ENCODE results near the gene FZD7.

FZD7 gene

DNA sequence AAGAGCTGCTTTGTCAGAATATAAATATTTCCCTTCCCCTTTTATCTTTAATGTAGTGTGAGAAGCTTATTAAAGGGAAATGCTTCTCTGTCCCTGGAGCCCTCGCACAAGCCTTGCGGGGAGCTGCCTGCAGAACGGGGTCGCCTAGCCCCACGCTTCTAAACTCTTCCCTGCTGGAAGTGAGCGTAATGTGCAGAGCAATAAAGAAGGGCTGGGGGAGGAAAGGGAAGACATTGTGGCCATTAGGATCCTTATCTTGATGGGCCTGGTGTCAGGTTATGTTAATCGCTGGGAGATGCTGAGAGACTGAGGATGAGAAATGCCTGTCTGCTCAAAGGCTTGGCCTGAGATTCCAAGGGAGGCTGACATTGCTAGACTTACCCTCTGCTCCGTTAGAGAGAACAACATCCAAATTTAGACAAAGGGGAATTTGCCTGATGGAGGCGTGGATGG, 18.9 kb upstream of the FZD7 start:
- no peak for DNase-seq

DNA sequence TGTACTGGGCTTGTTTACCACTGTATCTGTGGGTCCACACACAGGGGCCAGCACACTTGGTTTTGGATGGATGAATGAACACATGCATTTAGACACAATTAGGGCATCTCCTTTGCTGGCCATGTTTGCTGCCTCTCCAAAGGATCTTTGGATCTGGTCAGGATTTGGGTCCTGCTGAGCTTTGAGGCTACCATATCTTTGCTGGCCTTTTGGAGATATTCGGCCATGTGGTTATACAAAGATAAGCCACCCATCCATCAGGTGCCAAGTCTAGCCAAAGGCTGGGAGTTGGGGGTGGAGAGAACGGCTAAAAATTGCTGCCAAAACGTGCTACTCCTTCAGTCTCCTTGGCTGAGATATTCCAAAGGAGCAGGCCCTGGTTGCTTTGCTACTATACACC, 18.2 kb upstream of the FZD7 start:
- no peak for DNase-seq

GRCh38 chr2:202016579-202017227, 17.0 kb upstream of the FZD7 start:
- no peak for DNase-seq

- no peak for DNase-seq
These were observed 15.7 kb upstream of the FZD7 start for GRCh38 chr2:202017940-202018339.

GRCh38 chr2:202018950-202019349, 14.7 kb upstream of the FZD7 start:
- DNase-seq: no peak

DNA sequence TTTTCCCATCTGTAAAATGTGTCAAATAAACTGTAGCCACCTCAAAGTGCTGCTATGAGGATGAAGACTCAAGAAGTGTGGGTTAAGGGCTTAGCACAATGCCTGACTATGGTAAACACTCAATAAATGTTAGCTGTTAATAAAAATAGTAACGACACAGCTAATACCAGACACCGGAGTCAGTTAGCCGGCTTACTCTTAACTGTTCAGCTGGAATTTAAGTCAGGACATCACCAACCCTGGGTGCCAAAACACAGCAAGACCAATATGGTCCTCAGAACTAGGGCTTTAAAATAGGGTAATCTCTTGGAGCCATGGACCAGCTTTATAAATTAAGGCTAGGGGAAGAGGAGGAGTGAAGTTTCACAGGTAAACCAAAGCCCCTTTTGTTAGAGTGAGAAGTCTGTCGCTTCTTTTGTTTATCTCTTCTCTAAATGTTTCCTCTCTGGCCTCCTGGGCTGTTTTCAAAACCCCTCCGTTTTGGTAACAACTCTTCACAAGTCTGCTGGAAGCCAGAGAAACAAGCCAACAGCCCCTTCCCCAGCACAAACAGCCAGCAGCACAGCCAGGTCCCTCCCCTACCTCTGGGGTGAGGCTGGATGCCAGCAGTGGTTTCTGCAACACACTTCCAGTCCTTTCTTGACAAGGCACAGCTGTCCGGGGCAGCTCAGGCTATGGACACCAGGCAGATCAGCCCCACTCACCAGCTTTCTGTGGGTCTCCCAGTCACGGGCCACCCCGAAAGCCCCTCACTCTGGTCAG, 13.8 kb upstream of the FZD7 start:
- DNase-seq: no peak

- no peak for DNase-seq
These were observed 10.9 kb upstream of the FZD7 start for GRCh38 chr2:202022755-202023154.

- no peak for DNase-seq
These were observed 10.3 kb upstream of the FZD7 start for GRCh38 chr2:202023198-202023903.

DNA sequence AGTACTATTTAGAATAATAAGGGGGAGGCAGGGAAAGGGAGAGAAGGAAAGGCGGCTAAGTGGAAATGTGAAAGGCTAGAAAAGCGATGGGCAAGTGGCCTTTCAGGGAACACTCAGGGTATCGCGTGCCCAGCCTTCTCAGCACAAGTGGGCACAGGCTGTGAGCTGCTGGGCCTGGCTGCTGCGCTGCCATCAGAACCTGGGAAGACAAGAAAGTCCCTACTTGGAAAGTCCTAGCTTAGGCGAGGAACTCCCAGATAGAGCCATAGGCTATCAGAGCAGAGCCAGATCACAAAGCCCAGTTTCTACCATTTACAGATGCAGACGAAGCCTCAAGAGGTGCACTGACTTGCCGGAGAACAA, 9.8 kb upstream of the FZD7 start:
- no peak for DNase-seq

DNA sequence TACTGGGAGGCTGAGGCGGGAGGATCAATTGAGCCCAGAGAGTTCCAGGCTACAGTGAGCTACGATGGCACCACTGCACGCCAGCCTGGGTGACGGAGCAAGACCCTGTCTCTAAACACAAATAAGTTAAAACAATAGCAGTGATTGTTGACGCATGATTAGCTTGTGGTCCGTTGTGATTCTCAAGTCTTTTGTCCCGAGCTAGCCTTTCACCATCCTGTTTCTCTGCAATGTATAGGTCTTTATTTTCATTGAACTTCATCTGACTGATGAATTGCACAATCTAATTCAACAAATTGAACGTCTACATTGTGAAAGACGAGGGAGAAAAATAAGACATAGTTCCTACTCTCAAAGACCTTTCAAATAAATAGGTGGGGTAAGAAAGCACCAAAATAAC, 8.8 kb upstream of the FZD7 start:
- DNase-seq: no peak

DNA sequence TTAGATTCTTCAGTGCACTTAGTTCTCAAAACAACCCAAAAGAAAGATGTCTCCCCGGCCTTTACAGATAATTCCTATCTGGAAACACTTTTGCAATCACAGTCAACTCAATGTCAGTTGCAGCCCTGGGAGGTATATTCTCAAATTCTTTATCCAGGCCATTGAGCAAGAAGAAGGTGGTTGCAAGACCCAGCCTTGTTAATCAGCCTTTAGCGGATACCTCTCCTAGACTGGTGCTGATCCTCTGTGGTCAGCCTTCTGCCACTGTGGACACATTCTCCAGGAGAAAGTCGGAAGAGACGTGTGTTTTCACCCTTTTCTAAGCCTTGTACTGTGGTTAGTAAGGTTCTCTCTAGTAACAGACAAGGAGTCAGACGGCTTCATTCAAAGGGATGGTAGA, 7.8 kb upstream of the FZD7 start:
- DNase-seq: no peak

GRCh38 chr2:202026507-202026906, 7.1 kb upstream of the FZD7 start:
- DNase-seq: no peak

DNA sequence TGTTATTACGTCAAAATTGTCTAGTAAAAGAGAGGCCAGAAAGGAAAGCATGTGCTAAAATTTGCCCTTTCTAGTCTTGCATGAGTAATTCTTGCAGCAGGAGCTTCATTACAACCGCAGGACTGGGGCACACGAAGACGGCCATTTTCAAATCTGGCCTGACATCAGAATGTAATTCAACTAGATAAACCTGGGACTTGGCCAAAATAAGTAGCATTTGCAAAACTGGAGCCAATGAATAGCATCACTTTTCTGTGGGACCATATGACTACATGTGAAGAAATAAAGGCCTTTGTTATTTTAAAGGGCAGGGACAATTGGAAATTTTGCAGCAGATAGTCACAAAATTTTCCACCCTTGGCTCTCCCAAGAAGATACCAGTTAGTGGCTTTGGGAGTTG, 3.0 kb upstream of the FZD7 start:
- no peak for DNase-seq

DNA sequence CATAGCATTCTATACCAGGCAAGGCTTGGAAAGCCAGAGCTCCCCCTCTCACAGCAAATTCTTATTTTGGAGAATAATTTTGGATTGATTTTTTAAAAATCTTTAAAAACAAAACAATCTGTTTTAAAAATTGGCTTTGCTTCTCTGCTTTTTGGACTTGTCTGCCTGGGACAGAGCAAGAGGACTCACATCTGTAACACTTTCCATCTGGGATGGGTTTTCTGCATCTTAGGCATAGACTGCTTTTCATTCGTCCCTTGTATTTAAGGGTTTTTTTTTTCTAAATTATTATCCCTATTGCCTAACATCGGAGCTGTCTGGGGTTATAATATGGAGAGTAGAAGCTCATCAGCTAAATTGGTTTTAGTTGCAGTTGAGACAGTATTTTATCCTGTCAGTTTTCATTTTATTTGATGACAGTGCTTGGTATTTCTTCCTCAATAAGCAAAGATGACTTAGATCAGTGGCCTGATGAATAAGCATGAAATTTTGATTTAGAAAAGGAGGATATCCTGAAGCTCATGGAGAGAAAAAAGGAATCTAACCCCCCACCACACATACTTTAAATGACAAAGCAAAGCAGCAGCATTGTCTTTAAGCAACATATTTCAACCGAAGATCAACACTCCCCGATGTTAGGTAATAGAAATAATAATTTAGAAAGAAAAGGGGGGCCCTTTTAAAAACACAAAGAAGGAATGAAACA, 2.3 kb upstream of the FZD7 start:
- DNase-seq: no peak

GRCh38 chr2:202032846-202033316, 774 bp upstream of the FZD7 start:
- no peak for DNase-seq

DNA sequence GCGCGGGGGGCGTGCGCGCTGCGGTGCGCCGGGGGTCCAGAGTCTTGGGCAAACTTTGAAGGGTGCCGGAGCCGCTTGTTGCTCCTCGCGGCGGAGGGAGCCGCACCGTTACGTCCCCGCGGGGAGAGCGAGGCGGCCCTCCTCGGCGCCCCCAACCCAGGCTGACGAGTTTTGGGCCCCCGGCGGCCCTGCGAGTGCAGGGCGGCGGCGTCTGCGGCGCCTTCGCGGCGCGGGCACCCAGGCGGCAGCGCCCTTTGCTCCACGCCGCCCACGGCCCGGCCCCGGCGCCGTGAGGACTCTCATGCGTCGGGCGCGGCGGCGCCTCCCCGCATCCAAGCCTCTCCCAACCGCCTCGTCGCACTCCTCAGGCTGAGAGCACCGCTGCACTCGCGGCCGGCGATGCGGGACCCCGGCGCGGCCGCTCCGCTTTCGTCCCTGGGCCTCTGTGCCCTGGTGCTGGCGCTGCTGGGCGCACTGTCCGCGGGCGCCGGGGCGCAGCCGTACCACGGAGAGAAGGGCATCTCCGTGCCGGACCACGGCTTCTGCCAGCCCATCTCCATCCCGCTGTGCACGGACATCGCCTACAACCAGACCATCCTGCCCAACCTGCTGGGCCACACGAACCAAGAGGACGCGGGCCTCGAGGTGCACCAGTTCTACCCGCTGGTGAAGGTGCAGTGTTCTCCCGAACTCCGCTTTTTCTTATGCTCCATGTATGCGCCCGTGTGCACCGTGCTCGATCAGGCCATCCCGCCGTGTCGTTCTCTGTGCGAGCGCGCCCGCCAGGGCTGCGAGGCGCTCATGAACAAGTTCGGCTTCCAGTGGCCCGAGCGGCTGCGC, 814 bp downstream of the FZD7 start:
- DNase-seq: no peak

- no peak for DNase-seq
These were observed 1.7 kb downstream of the FZD7 start for GRCh38 chr2:202035089-202035940.

DNA sequence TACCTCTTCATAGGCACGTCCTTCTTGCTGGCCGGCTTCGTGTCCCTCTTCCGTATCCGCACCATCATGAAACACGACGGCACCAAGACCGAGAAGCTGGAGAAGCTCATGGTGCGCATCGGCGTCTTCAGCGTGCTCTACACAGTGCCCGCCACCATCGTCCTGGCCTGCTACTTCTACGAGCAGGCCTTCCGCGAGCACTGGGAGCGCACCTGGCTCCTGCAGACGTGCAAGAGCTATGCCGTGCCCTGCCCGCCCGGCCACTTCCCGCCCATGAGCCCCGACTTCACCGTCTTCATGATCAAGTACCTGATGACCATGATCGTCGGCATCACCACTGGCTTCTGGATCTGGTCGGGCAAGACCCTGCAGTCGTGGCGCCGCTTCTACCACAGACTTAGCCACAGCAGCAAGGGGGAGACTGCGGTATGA, 2.3 kb downstream of the FZD7 start:
- no peak for DNase-seq

DNA sequence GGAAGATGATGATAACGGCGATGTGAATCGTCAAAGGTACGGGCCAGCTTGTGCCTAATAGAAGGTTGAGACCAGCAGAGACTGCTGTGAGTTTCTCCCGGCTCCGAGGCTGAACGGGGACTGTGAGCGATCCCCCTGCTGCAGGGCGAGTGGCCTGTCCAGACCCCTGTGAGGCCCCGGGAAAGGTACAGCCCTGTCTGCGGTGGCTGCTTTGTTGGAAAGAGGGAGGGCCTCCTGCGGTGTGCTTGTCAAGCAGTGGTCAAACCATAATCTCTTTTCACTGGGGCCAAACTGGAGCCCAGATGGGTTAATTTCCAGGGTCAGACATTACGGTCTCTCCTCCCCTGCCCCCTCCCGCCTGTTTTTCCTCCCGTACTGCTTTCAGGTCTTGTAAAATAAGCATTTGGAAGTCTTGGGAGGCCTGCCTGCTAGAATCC, 3.0 kb downstream of the FZD7 start:
- no peak for DNase-seq

DNA sequence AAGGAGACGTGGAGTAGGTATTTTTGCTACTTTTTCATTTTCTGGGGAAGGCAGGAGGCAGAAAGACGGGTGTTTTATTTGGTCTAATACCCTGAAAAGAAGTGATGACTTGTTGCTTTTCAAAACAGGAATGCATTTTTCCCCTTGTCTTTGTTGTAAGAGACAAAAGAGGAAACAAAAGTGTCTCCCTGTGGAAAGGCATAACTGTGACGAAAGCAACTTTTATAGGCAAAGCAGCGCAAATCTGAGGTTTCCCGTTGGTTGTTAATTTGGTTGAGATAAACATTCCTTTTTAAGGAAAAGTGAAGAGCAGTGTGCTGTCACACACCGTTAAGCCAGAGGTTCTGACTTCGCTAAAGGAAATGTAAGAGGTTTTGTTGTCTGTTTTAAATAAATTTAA, 3.4 kb downstream of the FZD7 start:
- DNase-seq: no peak
